Gastrocnemius medialis (tissue), 4 donors: ENCODE measurements around the gene PODNL1.

ENCODE experiments used
- CTCF ChIP-seq, 5 experiments: fragments of 450-650 bp in 3 of 5; fragments of 200-600 bp in 2 of 5; sonication (generic) in 2 of 5; IDR thresholded peaks in 4 of 5; conservative IDR thresholded peaks in 1 of 5; 1 replicate in 4 of 5; 2 replicates in 1 of 5; pipeline ENCODE4 v1.5.1; 2016 to 2019; ENCODE audit warnings: antibody characterized with exemption in 5 of 5, mild to moderate bottlenecking in 3 of 5, moderate library complexity in 3 of 5
- POLR2A ChIP-seq, 2 donors: fragments of 450-650 bp; IDR thresholded peaks; one replicate each; pipeline ENCODE4 v1.6.1; 2017; ENCODE audit warnings: antibody characterized with exemption in 2 of 2, mild to moderate bottlenecking in 2 of 2, moderate library complexity in 2 of 2

DNA sequence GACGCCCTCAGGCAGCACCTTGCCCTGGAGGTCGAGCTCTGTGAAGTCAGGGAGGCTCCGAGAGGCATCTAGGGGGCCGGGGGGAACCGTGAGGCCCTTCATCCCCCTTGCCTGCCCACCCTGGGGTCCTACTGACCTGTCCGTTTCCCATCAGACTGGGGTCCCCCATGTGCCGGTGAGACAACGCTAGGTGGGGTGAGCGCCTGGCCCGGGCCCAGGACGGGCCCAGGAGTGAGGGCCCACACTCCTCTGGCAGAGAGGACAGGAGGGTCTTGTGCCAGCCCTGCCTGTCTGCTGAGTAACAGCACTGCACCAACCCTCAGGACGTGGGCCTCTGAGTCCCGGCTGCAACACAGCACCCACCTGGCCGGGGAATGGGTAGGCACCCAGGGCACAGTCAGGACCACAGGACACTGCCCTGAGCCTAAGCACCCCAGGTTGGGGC is 28.5 kb upstream of the PODNL1 start:
- no peak for TF ChIP-seq CTCF (IDR thresholded peaks at IDR 0.05 in 4 of 5, conservative IDR thresholded peaks at IDR 0.05 in 1 of 5)
- TF ChIP-seq POLR2A (IDR thresholded peaks at IDR 0.05): no peak
